HG02798 (cell line): Measurements from ENCODE around the gene MATN4.

ENCODE experiments used
- ATAC-seq: cut with Tn5 transposase; IDR thresholded peaks from one replicate; pipeline ENCODE4 v1.9.1; 2021; ENCODE audit warnings: mild to moderate bottlenecking; ENCODE audit not compliant: unreplicated experiment, poor library complexity

The MATN4 gene

DNA sequence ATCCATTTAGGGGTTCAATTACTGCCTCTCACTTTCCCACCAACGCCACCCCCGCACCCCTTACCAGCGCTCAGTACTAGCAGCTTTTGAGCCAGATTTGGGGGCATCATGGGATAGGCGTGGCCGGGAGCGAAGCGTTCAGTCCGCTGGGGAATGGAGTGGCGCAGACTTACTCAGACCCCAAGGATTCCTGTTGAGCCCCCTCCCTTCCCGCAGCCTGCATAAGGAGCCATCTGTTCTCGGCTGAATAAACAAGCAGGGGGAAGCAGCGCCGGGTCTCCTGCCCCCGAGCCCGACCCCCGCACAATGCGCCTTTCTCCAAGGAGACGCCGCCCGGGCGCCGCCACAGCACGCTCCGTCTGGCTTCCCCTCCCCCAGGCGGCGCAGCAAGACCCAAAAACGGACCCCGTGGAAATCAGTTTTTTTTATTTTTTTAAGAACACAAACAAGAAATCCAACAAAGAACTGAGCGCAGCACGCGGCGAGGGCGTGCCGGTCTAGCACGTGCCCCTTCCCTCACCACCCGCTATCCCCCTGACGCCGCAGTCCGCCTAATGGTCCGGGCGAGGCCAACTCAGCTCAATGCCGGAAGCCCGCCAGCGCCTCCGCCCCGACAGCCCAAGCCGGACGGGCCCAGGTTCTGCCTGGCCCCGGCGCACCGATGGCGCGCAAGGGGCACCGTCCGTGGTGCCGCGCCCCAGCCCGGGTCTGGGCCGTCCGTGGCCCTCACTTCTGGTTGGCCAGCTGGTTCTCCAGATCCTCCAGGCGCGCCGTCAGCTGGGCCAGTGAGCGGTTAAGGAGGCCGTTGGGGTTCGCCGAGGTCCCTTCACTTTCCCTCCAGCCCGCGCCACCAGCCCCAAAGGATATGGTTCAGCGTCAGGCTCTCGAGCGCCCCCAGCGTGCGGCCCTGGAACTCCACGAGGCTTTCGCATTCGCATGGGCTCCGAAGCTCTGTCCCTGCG lies 14.8 kb downstream of the MATN4 start:
- peak; percentile 63 for ATAC-seq

GRCh38 chr20:45292343-45292742 lies 15.8 kb downstream of the MATN4 start:
- ATAC-seq, result no peak

DNA sequence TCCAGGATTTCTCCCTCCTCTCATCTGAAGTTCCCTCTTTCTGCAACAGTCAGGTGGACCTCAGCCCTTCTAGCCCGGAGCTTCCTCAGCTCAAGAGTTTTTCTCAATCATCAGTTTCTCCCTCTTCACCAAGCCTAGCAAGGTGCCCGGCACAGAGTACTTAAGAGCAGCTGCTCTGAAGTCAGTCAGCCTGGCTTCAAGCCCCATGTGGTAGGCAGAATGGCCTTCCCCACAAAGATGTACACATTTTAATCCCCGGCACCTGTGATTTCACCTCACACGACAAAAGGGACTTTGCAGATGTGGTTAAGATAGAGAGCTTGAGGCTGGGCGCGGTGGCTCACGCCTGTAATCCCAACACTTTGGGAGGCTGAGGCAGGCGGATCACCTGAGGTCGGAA lies 16.6 kb downstream of the MATN4 start:
- ATAC-seq, result no peak

DNA sequence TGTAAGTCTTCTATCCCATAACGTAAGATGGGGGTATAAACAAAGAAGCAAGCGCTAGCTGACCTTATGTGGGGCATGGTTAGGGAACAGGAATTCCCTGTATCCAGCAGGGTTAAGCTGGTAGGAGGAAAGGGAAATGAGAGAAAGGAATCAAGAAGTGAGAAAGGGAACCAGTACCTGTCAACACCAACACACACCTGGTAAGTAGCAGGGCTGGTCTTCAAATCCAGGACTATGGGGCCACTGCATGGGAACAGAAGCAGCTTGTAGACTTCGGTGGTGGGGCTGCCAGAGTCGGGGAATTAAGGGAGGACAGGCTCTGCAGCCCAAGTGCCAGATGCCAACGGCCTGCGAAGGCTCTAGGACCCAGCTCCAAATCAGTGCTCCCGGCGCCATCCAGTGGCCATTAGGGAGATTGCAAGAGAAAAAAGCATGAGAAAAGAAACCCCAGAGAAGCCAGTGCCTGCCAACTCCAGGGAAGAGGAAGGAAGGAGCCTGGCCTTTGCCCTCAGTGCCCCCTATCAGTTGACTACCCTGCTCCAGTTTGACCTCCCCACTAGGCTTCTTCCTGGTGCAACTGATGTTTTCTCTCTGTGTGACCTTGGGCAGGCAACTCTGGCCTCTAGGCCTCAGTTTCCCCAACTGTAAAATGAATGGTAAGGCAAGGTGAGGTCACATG lies 17.3 kb downstream of the MATN4 start:
- no peak for ATAC-seq

- ATAC-seq, result no peak
These were observed 18.0 kb downstream of the MATN4 start for GRCh38 chr20:45289942-45290676.

- ATAC-seq, result no peak
These were observed 19.2 kb downstream of the MATN4 start for GRCh38 chr20:45288860-45289259.

- ATAC-seq, result no peak
These were observed 19.7 kb downstream of the MATN4 start for GRCh38 chr20:45288376-45288775.

GRCh38 chr20:45283551-45284057 lies 24.5 kb downstream of the MATN4 start:
- no peak for ATAC-seq

- no peak for ATAC-seq
These were observed 25.2 kb downstream of the MATN4 start for GRCh38 chr20:45282700-45283550.

- ATAC-seq, result no peak
These were observed 28.1 kb downstream of the MATN4 start for GRCh38 chr20:45279992-45280391.

DNA sequence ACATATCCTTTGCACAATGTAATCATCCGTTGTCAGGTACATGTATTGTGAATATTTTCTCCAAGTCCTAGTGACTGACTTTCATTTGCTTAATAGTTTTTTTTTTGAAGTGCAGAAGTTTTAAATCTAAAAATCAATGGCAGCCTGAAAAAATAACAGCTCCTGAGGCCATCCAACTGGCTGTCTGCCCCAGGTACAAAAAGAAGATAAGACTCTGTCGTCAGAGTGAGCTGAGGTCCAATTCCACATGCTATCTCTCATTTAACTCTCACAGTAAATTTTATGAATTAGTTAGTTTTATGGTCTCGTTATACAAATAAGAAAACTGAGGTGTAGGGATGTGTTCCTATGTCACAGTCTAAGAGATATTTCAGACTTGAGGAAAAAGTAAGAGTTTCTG lies 32.8 kb downstream of the MATN4 start:
- no peak for ATAC-seq

DNA sequence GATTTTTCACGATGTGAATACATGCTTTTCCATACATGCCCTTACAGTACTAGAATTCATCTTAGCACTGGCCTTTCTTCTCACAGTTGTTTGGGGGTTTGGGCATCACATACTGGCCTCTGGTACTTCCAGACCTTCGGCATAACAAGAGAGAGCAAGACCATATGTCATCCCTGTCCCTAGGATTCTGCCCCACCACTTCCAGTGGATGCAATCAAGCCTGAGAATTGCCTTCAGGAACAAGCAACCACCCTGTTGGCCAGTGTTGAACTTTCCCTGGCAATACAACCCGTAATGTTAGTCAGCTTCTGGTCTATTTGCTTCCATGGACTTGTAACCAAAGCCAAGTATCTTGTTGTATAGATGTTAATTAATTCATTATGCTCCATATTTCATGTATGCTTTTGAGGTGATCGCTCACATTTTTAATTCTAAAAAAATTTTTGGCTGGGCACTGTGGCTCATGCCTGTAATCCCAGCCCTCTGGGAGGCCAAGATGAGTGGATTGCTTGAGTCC lies 38.3 kb downstream of the MATN4 start:
- no peak for ATAC-seq

DNA sequence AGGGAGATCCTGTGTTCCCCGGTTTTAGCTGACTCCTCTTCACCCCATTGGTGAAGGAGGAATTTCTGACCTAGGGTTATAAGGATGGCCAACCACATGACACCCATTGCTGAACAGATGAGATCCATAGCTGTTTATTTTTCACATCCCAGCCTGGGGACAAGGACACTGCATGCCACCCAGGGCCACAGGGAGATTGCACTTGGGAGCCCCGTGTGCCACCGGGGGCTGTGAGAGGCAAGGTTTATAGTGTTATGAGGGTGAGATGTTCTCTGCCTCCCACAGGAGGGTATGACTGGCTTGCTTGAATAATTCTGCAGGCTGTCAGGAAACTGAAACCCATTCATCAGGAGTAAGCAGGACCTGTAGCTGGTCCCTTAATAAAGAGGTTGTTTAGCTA lies 39.0 kb downstream of the MATN4 start:
- no peak for ATAC-seq

GRCh38 chr20:45268531-45268930 lies 39.6 kb downstream of the MATN4 start:
- no peak for ATAC-seq

DNA sequence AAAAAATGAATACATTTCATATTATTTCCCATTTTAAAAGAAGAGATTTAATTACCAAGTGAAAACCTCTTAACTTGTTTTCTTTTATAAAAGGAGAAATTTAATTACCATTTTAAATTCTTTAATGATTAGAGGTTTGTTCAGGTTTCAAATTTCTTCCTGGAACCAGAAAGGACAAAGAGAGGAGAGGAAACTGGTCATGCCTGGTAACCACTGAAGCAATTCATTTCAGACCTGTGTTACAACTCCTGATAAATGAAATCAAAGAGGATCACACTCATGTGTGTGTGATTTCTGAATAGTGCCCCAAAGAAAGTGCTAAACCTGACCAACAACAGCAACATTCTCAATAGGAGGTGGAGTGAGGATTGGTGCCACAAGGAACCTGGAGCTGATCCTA lies 41.1 kb downstream of the MATN4 start:
- ATAC-seq, result no peak

DNA sequence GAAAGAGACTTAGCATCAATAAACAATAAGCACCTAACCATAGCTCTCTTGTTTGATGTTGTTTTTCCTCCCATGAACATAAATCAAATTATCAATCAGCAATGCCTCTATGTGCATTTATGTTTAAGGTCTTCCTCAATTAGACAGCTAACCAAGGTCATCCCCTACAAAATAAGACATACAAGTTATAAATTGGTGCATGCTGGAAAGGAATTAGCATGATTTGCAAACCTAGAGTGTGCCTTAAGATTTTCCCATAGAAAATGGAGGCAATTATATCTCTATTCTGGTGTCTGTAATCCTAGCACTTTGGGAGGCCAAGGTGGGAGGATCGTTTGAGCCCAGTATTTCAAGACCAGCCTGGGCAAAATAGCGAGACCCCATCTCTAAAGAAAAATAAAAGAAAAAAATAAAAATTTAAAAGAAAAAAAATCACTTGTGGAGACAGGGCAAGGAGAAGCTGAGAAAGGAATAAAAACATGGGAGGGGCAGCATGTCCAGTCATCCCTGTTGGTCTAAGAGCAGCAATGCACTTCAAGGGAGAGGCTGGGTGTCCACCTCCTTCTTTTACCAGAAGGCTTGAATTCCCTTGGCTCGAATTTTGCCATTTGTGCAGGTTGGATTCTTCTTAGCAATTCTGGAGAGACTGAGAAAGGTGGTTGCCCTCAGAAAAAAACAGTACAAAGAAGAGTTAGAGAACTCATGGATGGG lies 44.4 kb downstream of the MATN4 start:
- ATAC-seq, result no peak

DNA sequence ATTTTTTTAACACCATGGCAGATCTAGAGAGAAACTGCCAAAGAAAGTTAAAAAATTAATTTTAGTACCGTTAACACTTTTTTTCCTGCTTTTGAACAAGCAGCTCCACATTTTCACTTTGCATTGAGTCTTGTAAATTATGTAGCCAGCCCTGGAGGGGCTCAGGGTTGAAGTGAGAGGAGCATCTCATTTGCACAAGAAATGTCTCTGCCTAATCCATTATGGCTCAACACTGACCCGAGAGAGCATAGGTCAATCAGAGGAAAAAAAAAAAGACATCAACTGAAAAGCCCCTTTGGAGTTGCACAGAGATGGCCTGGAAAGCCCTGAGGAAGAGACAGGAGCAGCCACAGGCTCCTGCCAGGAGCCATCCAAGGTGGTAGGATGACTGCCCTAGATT lies 49.4 kb downstream of the MATN4 start:
- no peak for ATAC-seq

DNA sequence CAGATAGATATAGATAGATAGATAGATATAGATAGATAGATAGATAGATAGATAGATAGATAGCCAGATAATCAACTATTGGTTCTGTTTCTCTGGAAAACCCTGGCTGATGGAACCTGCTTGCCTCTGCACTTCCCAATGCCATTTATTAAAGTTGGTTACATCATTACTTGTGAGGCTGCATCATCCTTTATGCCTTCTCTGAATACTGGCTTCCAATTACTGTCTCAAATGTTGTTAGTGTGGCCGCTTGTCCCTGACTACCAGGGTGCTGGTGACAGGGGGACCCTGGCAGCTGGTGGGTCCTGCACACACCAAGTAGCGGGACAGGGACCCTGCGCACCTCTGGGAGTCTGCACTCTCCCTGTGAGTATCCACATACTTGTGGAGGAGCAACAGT lies 49.8 kb downstream of the MATN4 start:
- no peak for ATAC-seq

DNA sequence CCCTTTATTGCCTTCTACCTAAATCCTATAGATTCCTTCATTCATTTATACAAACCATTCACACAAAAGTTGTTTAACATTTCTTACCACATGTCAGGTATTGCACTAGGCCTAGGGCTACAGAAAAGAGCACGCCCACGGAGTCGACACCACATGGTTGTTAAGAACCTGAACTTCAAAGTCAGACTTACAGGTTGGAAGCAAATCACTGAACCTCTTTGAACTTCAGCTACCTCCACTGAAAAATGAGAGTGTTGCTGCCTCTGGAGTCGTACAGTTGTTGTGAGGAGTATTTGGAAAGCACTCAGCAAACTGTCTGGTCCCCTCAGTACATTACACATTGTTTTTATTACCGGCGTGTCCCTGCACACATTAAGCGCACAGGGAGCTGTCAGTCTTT lies 50.4 kb downstream of the MATN4 start:
- no peak for ATAC-seq
